IMR-90 (cell line): ENCODE data around the gene VPS4B. TPM values are rescaled to one million over a fixed set of nuclear protein-coding genes. Genes with fewer than 3 reads are reported as not detected.

Experiments used
- ATAC-seq: fragments of 200-7000 bp; cut with Tn5 transposase; 2 replicates; pipeline ENCODE4 v1.9.1; 2020; ENCODE audit warnings: low read depth, mild to moderate bottlenecking, moderate library complexity
- BruUV-seq: library from RNA; stranded (reverse); fragments of 400-500 nt; replicated peaks from 2 replicates; lab custom pipeline; 2021; lab: Mats Ljungman, UMichigan
- CTCF ChIA-PET: fragments of 300-600 bp; formaldehyde crosslinking; extraction: SDS; loops from one replicate; lab custom pipeline; 2021; ENCODE audit warnings: antibody characterized with exemption; lab: Yijun Ruan, JAX
- POLR2A ChIA-PET: fragments of 300-600 bp; sonication (Branson Sonifier 250); formaldehyde crosslinking; loops from one replicate; lab custom pipeline; 2022; ENCODE audit warnings: antibody characterized with exemption; ENCODE audit not compliant: unreplicated experiment; lab: Charles Lee
- DNase-seq: peaks from one replicate; pipeline ENCODE4 v3.0.0; 2013
- H2AFZ ChIP-seq: replicated peaks from 2 replicates; pipeline ENCODE3; 2013; ENCODE audit warnings: low read length, mild to moderate bottlenecking; ENCODE audit not compliant: poor library complexity
- H2AK5ac ChIP-seq: 2 replicates; pipeline ENCODE4 v1.6.1; 2013; ENCODE audit warnings: low read depth, low read length, inconsistent platforms
- H2AK9ac ChIP-seq: replicated peaks from 2 replicates; pipeline ENCODE3; 2013; ENCODE audit warnings: mild to moderate bottlenecking, low read depth, low read length, moderate library complexity; ENCODE audit not compliant: poor library complexity
- H2BK120ac ChIP-seq: 2 replicates; pipeline ENCODE4 v1.6.1; 2013; ENCODE audit warnings: low read depth, low read length, inconsistent platforms
- H2BK15ac ChIP-seq: 3 replicates; pipeline ENCODE4 v1.6.1; 2013; ENCODE audit warnings: low read depth, low read length, inconsistent platforms
- H2BK20ac ChIP-seq: 2 replicates; pipeline ENCODE4 v1.6.1; 2013; ENCODE audit warnings: low read depth, mild to moderate bottlenecking, inconsistent platforms, low read length, moderate library complexity
- H2BK5ac ChIP-seq: 2 replicates; pipeline ENCODE4 v1.6.1; 2013; ENCODE audit warnings: mild to moderate bottlenecking, low read depth, low read length, inconsistent platforms; ENCODE audit not compliant: poor library complexity, severe bottlenecking
- H3K14ac ChIP-seq: replicated peaks from 2 replicates; pipeline ENCODE4 v1.6.1; 2013; ENCODE audit warnings: low read depth, low read length, inconsistent platforms
- H3K18ac ChIP-seq: 2 replicates; pipeline ENCODE4 v1.6.1; 2013; ENCODE audit warnings: low read depth, low read length, control low read depth
- H3K23ac ChIP-seq: 2 replicates; pipeline ENCODE4 v1.6.1; 2013; ENCODE audit warnings: low read depth, low read length, inconsistent platforms
- H3K27ac ChIP-seq: 2 replicates; pipeline ENCODE4 v1.5.1; 2013; ENCODE audit warnings: mild to moderate bottlenecking, control low read depth, low read length; ENCODE audit not compliant: insufficient read depth
- H3K27me3 ChIP-seq: 2 replicates; pipeline ENCODE4 v1.6.1; 2013; ENCODE audit warnings: low read length; ENCODE audit not compliant: control insufficient read depth, insufficient read depth
- H3K36me3 ChIP-seq: 2 replicates; pipeline ENCODE4 v1.6.1; 2013; ENCODE audit warnings: low read length, mixed read lengths; ENCODE audit not compliant: control insufficient read depth, insufficient read depth
- H3K4ac ChIP-seq: 2 replicates; pipeline ENCODE4 v1.6.1; 2013; ENCODE audit warnings: low read depth, low read length, inconsistent platforms
- H3K4me1 ChIP-seq: 2 replicates; pipeline ENCODE4 v1.6.1; 2013; ENCODE audit warnings: low read length, mixed read lengths; ENCODE audit not compliant: control insufficient read depth, insufficient read depth
- H3K4me2 ChIP-seq: 2 replicates; pipeline ENCODE4 v1.6.1; 2013; ENCODE audit warnings: low read depth, mild to moderate bottlenecking, control low read depth, low read length, moderate library complexity
- H3K4me3 ChIP-seq: 2 replicates; pipeline ENCODE4 v1.5.1; 2013; ENCODE audit warnings: low read depth, mild to moderate bottlenecking, control low read depth, low read length, moderate library complexity; ENCODE audit not compliant: insufficient read depth
- H3K56ac ChIP-seq: 2 replicates; pipeline ENCODE4 v1.6.1; 2013; ENCODE audit warnings: low read length, inconsistent platforms; ENCODE audit not compliant: insufficient read depth; ENCODE audit errors: extremely low read depth
- H3K79me1 ChIP-seq, 2 experiments: 2 replicates each; pipeline ENCODE4 v1.6.1; 2013; ENCODE audit warnings: low read length in 2 of 2, inconsistent platforms in 1 of 2, low read depth in 1 of 2
- H3K9ac ChIP-seq: 2 replicates; pipeline ENCODE4 v1.6.1; 2013; ENCODE audit warnings: low read depth, low read length, control low read depth
- H3K9me1 ChIP-seq: 2 replicates; pipeline ENCODE4 v1.6.1; 2013; ENCODE audit warnings: low read length, inconsistent platforms; ENCODE audit not compliant: insufficient read depth
- H3K9me3 ChIP-seq: 2 replicates; pipeline ENCODE4 v1.6.1; 2013; ENCODE audit warnings: low read length; ENCODE audit not compliant: control insufficient read depth, insufficient read depth
- H4K20me1 ChIP-seq: 2 replicates; pipeline ENCODE4 v1.6.1; 2013; ENCODE audit warnings: low read length, inconsistent platforms; ENCODE audit not compliant: insufficient read depth
- H4K5ac ChIP-seq: 2 replicates; pipeline ENCODE4 v1.6.1; 2013; ENCODE audit warnings: mild to moderate bottlenecking, low read depth, low read length, control low read depth
- H4K8ac ChIP-seq, 2 experiments: 2 replicates each; pipeline ENCODE4 v1.6.1; 2013; ENCODE audit warnings: low read depth in 2 of 2, low read length in 2 of 2, control low read depth in 1 of 2, inconsistent platforms in 1 of 2
- H4K91ac ChIP-seq: 2 replicates; pipeline ENCODE4 v1.6.1; 2013; ENCODE audit warnings: low read depth, low read length, inconsistent platforms; ENCODE audit not compliant: insufficient read depth
- CEBPB ChIP-seq: IDR thresholded peaks from 2 replicates; pipeline ENCODE4 v1.6.1; 2012; ENCODE audit warnings: low read depth, low read length, improper control_type of control experiment
- CHD1 ChIP-seq: IDR thresholded peaks from 2 replicates; pipeline ENCODE4 v1.6.1; 2012; ENCODE audit warnings: low read depth, low read length, improper control_type of control experiment
- MAFK ChIP-seq: IDR thresholded peaks from 2 replicates; pipeline ENCODE4 v1.6.1; 2012; ENCODE audit warnings: low read depth, low read length, improper control_type of control experiment
- WGBS, 2 experiments: methylation state at CpG; one replicate each; pipeline versions ENCODE4 v1.1.5 to v1.1.7; 2013; ENCODE audit warnings: missing lambda C conversion rate in 2 of 2; ENCODE audit not compliant: insufficient read length in 1 of 2; ENCODE audit errors: extremely low coverage in 2 of 2; 5-methylcytosine and 5-hydroxymethylcytosine counted together
- dilution Hi-C: fragments of 300-500 bp; cut with HindIII; formaldehyde crosslinking; loops from one replicate; pipeline ENCODE4 v1.14.3; 2018; ENCODE audit warnings: low sequenced_read_pairs; ENCODE audit not compliant: unreplicated experiment
- in situ Hi-C: fragments of 300-500 bp; cut with MboI; formaldehyde crosslinking; loops from 3 replicates; pipeline ENCODE4 v1.14.3; 2019; ENCODE audit warnings: low sequenced_read_pairs, inconsistent platforms, mixed read lengths
- intact Hi-C: fragments of 100-400 bp; cut with micrococcal nuclease; formaldehyde crosslinking; loops from 2 replicates; pipeline ENCODE4 v1.10.0; 2022
- polyA plus RNA-seq, 3 experiments: library from polyadenylated mRNA; depleted of rRNA; stranded (reverse); fragments of >200 nt; gene quantifications; 2 replicates each; pipeline ENCODE4 v1.2.3, GENCODE V29; 2012; ENCODE audit warnings: low replicate concordance in 1 of 3
- total RNA-seq: library from RNA; depleted of rRNA; stranded (reverse); fragments of >200 nt; gene quantifications from 2 replicates; pipeline ENCODE4 v1.2.3, GENCODE V29; 2012
- TF ChIP-seq, protein P1 (sequence below): fragments of 150-350 bp; IDR thresholded peaks from 2 replicates; pipeline ENCODE4 v1.6.1; 2017; ENCODE audit warnings: mild to moderate bottlenecking, antibody characterized with exemption, low read length, low read depth

The VPS4B gene
- total and polyA plus RNA-seq, 2 of the 4 experiments (the other 2 are of a cell fraction), result 16.2 to 31.5 TPM

- ATAC-seq (no peak), DNase-seq (no peak)
- Histone ChIP-seq H3K56ac (no peak overlapping the region), H4K91ac (no peak overlapping the region), H2AK9ac (no peak overlapping the region), H3K9ac (no peak overlapping the region), H3K4ac (no peak overlapping the region), H3K23ac (no peak overlapping the region), H2BK20ac (no peak overlapping the region), H4K8ac (no peak overlapping the region), H3K4me1 (no peaks in the 10 kb centered on the region), H2BK5ac (no peak overlapping the region), H3K27me3 (peaks cover 17% of the 10 kb centered on the region), H3K9me1 (0 out of 2 replicates have a peak, but pooled peaks cover 2% of the 10 kb centered on the region), H2BK15ac (no peak overlapping the region), H3K79me1 (no peaks in the 10 kb centered on the region), H3K27ac (no peak overlapping the region), H3K36me3 (no peaks in the 10 kb centered on the region), H3K18ac (no peak overlapping the region), H3K4me2 (no peak overlapping the region), H3K14ac (no peak overlapping the region), H3K9me3 (no peaks in the 10 kb centered on the region), H4K20me1 (no peaks in the 10 kb centered on the region), H3K4me3 (no peak overlapping the region), H2AFZ (no peak overlapping the region), H2BK120ac (no peak overlapping the region), H4K5ac (no peak overlapping the region), H2AK5ac (no peak overlapping the region)
- ChIA-PET CTCF (no interaction called here), POLR2A (no interaction called here)
- in situ Hi-C loops, result no loop called here
- TF ChIP-seq, protein P1, sequence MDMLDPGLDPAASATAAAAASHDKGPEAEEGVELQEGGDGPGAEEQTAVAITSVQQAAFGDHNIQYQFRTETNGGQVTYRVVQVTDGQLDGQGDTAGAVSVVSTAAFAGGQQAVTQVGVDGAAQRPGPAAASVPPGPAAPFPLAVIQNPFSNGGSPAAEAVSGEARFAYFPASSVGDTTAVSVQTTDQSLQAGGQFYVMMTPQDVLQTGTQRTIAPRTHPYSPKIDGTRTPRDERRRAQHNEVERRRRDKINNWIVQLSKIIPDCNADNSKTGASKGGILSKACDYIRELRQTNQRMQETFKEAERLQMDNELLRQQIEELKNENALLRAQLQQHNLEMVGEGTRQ, result no peak
- TF ChIP-seq CHD1 (no peak), MAFK (peak; percentile 77), CEBPB (no peak)
- WGBS, 2 experiments, result no CpG with 5 or more reads among the region's 1 CpG
- no TSS peak for BruUV-seq
- intact Hi-C loops, result loop anchor here (10.0 kb wide), 1 partner anchor 906 kb away; the partner anchor contains the start of gene ZCCHC2
- dilution Hi-C loops, result no loop called here
Measured at GRCh38 chr18:63431180-63431579, 8.9 kb upstream of the VPS4B start.
